NCI-H1417 treated with DMSO at 0.1 percent for 48 hours (cell line): ENCODE results near the gene THPO.
A peak's percentile ranks its signal among the peaks of the same experiment; 100 is the strongest.

Experiments used
- DNase-seq: peaks from one replicate; lab custom pipeline; 2025; lab: John Stamatoyannopoulos, UW

Gene THPO

GRCh38 chr3:184377882-184378445 lies at the start of gene THPO:
THPO (minus strand) TSS chr3:184378207; CDS start chr3:184376259, 1,948 bp downstream.
- no peak for DNase-seq

- no peak for DNase-seq
Observed at GRCh38 chr3:184426691-184427141, 48.7 kb upstream of the THPO start.

- DNase-seq = no peak
Observed at GRCh38 chr3:184423561-184423960, 45.6 kb upstream of the THPO start.

GRCh38 chr3:184419171-184419570 lies 41.2 kb upstream of the THPO start:
- DNase-seq = no peak

GRCh38 chr3:184417619-184418327 lies 39.8 kb upstream of the THPO start:
- peak; percentile 17 for DNase-seq

- no peak for DNase-seq
Observed at GRCh38 chr3:184415203-184415490, 37.1 kb upstream of the THPO start.

- no peak for DNase-seq
Observed at GRCh38 chr3:184414418-184415202, 36.6 kb upstream of the THPO start.

- DNase-seq = no peak
Observed at GRCh38 chr3:184409946-184410500, 32.0 kb upstream of the THPO start.

GRCh38 chr3:184409331-184409926 lies 31.4 kb upstream of the THPO start:
- no peak for DNase-seq

GRCh38 chr3:184405075-184406030 lies 27.3 kb upstream of the THPO start:
- DNase-seq = no peak

- DNase-seq = no peak
Observed at GRCh38 chr3:184399410-184399809, 21.4 kb upstream of the THPO start.

- no peak for DNase-seq
Observed at GRCh38 chr3:184395320-184395660, 17.3 kb upstream of the THPO start.

GRCh38 chr3:184391266-184391665 lies 13.3 kb upstream of the THPO start:
- DNase-seq = no peak

- DNase-seq = no peak
Observed at GRCh38 chr3:184389935-184390528, 12.0 kb upstream of the THPO start.

- DNase-seq = no peak
Observed at GRCh38 chr3:184389384-184389783, 11.4 kb upstream of the THPO start.

- DNase-seq = no peak
Observed at GRCh38 chr3:184388936-184389230, 10.9 kb upstream of the THPO start.

GRCh38 chr3:184388164-184388935 lies 10.3 kb upstream of the THPO start:
- no peak for DNase-seq

GRCh38 chr3:184387174-184387714 lies 9.2 kb upstream of the THPO start:
- no peak for DNase-seq

- DNase-seq = no peak
Observed at GRCh38 chr3:184386047-184386806, 8.2 kb upstream of the THPO start.
